Body of pancreas (tissue), 4 donors: ENCODE measurements around the gene PFKFB2.

Source experiments
- POLR2A ChIP-seq, 3 donors: fragments of 450-650 bp; IDR thresholded peaks; one replicate each; pipeline ENCODE4 v1.6.1; 2016; ENCODE audit warnings: antibody characterized with exemption in 3 of 3, mild to moderate bottlenecking in 2 of 3
- TF ChIP-seq, protein P1 (sequence below), 7 experiments: fragments of 450-650 bp in 4 of 7; fragments of 200-600 bp in 3 of 7; sonication (generic) in 3 of 7; IDR thresholded peaks; one replicate each; pipeline ENCODE4 v1.5.1; 2016 to 2019; ENCODE audit warnings: antibody characterized with exemption in 7 of 7

GRCh38 chr1:207088161-207088560 lies 35.1 kb downstream of the PFKFB2 start:
- TF ChIP-seq, protein P1, sequence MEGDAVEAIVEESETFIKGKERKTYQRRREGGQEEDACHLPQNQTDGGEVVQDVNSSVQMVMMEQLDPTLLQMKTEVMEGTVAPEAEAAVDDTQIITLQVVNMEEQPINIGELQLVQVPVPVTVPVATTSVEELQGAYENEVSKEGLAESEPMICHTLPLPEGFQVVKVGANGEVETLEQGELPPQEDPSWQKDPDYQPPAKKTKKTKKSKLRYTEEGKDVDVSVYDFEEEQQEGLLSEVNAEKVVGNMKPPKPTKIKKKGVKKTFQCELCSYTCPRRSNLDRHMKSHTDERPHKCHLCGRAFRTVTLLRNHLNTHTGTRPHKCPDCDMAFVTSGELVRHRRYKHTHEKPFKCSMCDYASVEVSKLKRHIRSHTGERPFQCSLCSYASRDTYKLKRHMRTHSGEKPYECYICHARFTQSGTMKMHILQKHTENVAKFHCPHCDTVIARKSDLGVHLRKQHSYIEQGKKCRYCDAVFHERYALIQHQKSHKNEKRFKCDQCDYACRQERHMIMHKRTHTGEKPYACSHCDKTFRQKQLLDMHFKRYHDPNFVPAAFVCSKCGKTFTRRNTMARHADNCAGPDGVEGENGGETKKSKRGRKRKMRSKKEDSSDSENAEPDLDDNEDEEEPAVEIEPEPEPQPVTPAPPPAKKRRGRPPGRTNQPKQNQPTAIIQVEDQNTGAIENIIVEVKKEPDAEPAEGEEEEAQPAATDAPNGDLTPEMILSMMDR (IDR thresholded peaks at IDR 0.05), result no peak
- no peak for TF ChIP-seq POLR2A (IDR thresholded peaks at IDR 0.05)
